CD4-positive, alpha-beta T cell treated with Interleukin-15 for 4 hours (primary cell): Measurements from ENCODE around the gene ZNF350.
"Not testable (repeated sequence)": the region's sequence is repeated elsewhere in the genome, so short reads cannot be mapped to it uniquely, and the experiment has no call there.

Source experiments
- DNase-seq: peaks from one replicate; pipeline ENCODE4 v3.0.0-alpha.2; 2020; ENCODE audit warnings: low spot score

The ZNF350 gene

DNA sequence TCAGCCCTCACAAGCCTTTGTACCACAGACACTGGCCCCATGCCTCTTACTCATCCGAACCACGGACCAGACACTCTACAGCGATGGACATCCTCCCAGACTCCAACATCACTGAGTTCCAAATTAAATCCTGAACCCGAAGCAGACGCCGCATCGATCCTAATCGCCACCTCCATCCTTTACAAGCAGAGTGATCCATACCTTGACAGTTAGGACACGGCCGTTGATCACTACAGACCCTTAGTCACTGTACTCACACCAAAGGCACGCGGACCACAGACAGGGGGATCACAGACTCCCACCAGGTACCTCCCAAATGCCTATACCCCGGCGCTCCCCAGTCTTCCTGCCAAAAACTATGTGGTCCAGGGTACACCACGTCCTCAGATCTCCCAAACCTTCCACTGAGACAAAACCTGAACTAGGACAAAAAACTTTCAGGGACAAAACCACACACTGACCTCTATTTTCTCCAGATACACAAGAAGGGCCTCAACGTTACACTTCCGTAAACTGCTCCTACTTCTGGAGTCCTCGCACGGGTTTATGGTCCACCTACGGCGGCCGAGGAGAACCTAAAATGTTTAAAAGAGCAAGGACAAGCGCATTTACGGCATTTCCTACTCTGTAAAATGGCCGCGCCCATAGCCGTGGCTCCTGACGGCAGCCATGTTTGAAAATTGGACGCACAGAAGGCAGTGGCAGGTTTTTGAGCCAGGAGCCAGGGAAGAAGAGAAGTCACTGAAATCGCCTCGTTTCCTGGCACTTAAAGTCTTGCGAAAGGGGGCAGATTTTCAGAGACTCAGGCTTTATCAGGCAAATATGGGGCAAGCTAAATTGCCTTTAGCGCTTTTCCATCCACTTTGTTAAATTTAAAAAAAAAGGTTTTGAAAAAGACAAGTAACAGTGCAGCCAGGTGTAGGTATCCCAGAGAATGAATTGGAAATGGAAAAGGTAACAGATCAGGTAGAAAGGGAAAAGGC is at the start of gene ZNF350:
TSS of gene ZNF350 (minus strand) at position 532 of the 983 bp plus-strand sequence. CDS start 12,480 bp downstream, outside the sequence.
- DNase-seq: peak; percentile 94

- DNase-seq: no peak
Measured at GRCh38 chr19:52034051-52034728, 47.5 kb upstream of the ZNF350 start.

DNA sequence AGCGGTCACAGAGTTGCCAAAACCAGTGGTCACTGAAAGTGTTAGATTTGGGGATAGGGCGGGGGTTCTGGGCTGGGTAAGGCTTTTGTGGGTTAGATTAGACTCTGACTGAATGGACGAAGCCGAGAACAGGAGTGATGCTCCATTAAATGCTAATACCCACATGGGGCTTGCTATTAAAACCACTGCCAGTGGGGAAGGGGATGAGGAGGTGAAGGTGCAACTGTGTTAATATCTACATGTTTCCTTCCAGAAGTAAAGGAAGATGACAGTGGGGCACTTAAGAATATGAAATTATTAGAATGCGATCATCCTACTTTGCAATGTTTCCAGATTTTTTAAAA is 42.1 kb upstream of the ZNF350 start:
- no peak for DNase-seq

GRCh38 chr19:52028027-52028779 is 41.6 kb upstream of the ZNF350 start, which contains the start of gene ZNF614:
Gene ZNF614, minus strand, starts transcription at chr19:52028379. Its CDS starts 2,634 bp downstream, at chr19:52025745.
- DNase-seq: peak; percentile 82

- DNase-seq: not testable (repeated sequence)
Measured at GRCh38 chr19:52026255-52026990, 39.8 kb upstream of the ZNF350 start.

GRCh38 chr19:52024478-52024877 is 37.8 kb upstream of the ZNF350 start:
- DNase-seq: not testable (repeated sequence)

DNA sequence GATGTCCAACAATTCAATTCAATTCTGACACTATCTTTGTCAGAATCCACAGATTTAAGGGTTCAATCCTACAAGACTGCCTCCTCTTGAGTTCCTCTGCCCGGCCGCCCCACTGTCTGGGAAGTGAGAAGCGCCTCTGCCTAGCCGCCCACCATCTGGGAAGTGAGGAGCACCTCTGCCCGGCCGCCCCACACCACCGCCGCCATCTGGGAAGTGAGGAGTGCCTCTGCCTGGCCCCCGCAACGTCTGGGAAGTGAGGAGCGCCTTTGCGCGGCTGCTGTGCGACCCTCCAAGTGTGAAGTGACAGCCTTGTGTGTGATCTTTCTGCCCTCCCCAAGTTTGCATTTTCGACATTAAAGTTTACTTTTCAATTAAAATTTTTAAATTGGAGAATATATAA is 35.6 kb upstream of the ZNF350 start:
- DNase-seq: no peak

DNA sequence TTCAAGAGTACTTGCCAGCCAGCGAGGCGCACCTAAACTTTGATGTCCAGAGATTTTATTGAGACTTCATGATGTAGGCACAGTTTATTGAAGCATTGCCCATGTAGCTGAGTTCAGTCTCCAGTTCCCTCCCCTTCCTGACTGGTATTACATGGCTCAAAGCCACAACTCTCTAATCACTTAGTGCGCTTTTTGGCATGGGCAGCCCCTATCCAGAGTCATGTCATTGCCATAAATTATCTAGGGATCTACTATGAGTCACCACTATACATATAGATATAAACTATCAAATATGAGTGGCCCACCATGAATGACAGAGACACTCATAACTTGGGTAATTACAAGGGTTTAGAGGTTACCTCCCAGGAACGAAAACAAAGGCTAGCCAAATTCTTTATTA is 33.9 kb upstream of the ZNF350 start:
- no peak for DNase-seq

GRCh38 chr19:52010674-52011073 is 24.0 kb upstream of the ZNF350 start:
- DNase-seq: no peak

DNA sequence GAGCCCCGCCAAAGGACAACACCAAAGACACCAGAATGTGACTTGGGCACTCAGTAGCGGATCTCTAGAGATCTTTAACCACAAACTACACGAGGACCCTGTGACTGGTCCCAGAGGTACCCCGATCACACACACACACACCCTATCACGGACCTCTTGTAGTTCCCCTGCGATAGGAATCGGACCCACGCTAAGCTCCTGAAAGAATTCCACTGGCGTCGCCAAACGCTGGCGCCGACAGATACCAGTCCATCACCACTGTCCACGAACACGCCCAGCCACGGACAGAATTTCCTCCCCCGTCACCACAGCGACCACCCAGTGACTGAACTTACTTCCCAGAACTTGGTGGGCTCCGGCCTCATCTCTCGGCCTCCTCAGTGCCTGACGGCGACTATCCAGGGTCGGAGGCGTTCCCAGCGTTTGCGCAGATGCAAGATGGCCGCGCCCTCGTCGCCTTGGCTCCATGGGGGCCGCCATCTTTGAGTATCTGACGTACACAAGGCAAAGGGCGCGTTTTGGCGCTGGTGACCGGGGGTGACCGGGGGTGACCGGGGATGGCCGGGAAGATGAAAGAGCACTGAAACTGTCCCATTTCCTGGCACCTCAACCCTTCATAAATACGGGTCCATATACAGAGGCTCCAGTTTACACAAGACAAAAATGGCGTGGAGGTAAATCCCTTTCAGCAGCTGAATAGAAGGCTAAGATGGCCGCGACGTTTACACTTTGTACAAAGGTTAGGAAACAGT is 21.3 kb upstream of the ZNF350 start, which contains the start of gene ZNF615:
TSS of gene ZNF615 (minus strand) at position 406 of the 752 bp plus-strand sequence. CDS start 4,500 bp downstream, outside the sequence.
- DNase-seq: peak; percentile 83

DNA sequence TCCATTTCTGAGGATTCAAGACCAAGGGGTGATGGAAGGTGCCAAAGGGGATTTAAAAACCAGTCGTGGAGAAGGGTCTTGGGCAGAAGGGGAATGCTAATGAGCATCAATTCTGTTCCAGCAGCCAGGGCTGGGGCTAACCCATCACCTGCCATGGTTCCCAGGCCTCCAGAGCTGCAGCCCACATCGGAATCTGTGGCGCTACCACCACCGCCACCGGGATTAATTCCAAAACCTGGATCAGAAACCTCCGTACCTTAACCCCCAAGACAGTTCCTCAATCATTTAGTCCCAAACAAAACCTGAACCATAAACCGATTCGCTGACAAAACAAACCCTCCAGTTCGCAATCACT is 20.8 kb upstream of the ZNF350 start:
- no peak for DNase-seq

GRCh38 chr19:51994048-51994644 is 7.5 kb upstream of the ZNF350 start:
- DNase-seq: no peak

DNA sequence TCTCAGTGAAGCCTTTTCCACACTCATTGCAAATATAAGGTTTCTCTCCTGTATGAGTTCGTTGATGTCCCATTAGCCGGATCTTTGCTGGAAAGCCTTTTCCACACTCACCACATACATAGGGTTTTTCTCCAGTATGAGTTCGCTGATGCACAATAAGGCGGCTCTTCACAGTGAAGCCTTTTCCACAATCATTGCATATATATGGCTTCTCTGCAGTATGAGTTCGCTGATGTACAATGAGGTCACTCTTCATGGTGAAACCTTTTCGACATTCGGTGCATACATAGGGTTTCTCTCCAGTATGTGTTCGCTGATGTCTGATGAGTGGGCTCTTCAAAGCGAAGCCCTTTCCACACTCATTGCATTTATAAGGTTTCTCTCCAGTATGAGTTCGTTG is 6.8 kb upstream of the ZNF350 start:
- no peak for DNase-seq

- DNase-seq: no peak
Measured at GRCh38 chr19:51983361-51983760, 3.3 kb downstream of the ZNF350 start.

DNA sequence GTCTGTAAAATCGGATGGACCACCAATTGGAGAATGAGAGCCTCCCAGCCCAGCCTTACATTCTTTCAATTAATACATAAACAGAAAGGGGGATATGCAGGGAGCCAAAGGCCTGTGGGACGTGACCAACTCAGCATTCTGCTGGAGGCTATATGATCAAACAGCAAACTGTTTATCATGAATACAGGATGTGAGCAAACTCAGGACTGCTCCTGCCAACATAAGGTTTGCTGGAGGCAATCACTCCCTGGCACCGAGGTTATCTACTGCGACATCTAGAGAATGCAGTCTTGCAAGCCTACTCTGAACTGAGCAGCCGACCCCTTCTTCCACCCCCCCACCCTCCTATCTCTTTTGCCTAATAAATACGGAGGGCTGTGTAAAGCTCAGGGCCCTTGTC is 5.7 kb downstream of the ZNF350 start:
- DNase-seq: not testable (repeated sequence)

- DNase-seq: no peak
Measured at GRCh38 chr19:51980116-51980736, 6.4 kb downstream of the ZNF350 start.

- no peak for DNase-seq
Measured at GRCh38 chr19:51978882-51979281, 7.8 kb downstream of the ZNF350 start.

- DNase-seq: no peak
Measured at GRCh38 chr19:51977346-51977745, 9.3 kb downstream of the ZNF350 start.

GRCh38 chr19:51976852-51977251 is 9.8 kb downstream of the ZNF350 start:
- no peak for DNase-seq

GRCh38 chr19:51975787-51976186 is 10.9 kb downstream of the ZNF350 start:
- DNase-seq: not testable (repeated sequence)
